Measurements from ENCODE around the gene SAMD4B.

SAMD4B gene

GRCh38 chr19:39428283-39429112 is 86.3 kb downstream of the SAMD4B start:
- DNase-seq, result no peak

- DNase-seq, result no peak
Measured at GRCh38 chr19:39430675-39431593, 88.7 kb downstream of the SAMD4B start.

DNA sequence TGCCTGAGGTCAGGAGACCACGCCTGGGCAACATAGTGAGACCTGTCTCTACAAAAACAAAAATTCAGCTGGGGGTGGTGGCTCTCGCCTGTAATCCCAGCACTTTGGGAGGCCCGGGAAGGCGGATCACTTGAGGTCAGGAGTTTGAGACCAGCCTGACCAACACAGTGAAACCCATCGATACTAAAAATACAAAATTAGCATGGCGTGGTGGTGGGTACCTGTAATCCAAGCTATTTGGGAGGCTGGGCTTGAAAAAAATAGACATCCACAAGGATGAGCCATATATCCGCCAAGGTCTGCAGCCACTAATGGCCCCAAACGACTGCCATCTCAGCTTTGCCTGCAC is 90.4 kb downstream of the SAMD4B start:
- DNase-seq, result no peak

DNA sequence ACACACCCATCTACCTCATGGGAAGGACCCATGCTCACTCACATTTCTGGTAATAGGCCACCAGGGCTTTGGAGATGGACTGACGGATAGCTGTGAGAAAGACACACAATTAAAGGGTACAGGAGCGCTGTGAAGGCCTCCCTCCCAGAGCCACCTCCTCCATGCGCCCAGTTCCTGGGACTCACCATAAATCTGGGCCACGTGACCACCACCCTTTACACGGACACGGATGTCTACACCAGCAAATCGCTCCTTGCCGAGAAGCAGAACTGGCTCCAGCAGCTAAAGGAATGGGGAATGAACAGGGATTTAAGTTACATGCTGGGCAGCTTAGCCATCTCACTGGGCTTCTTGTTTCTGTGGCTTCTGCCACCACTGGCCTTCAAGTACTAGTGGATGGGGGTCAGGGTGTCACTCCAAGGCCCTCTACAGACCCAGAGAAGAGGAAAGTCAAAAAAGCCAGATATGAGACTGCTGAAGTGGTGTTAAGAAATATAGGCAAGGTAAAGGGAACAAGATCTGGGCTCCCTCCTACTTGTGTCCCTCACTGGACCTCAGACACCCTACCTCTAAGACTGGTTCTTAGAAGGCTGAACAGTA is 91.4 kb downstream of the SAMD4B start:
- DNase-seq, result no peak

- DNase-seq, result no peak
Measured at GRCh38 chr19:39434123-39435076, 92.2 kb downstream of the SAMD4B start.
